Endothelial cell of umbilical vein (primary cell): ENCODE results near the gene PDHA1. TPM values are rescaled to one million over a fixed set of nuclear protein-coding genes. Genes with fewer than 3 reads are reported as not detected.

ENCODE experiments used
- BruUV-seq: library from RNA; stranded (reverse); fragments of 400-500 nt; replicated peaks from 2 replicates; lab custom pipeline; 2021; lab: Mats Ljungman, UMichigan
- CTCF ChIA-PET: fragments of 300-600, 350-600 bp; sonication (Branson Sonifier 250); formaldehyde crosslinking; loops from one replicate; lab custom pipeline; 2021; ENCODE audit warnings: antibody characterized with exemption, inconsistent platforms; lab: Charles Lee
- POLR2A ChIA-PET: fragments of 300-600, 350-600 bp; sonication (Branson Sonifier 250); formaldehyde crosslinking; loops from one replicate; lab custom pipeline; 2021; ENCODE audit warnings: antibody characterized with exemption, inconsistent platforms; lab: Charles Lee
- DNase-seq: peaks from one replicate; pipeline ENCODE4 v3.0.0-alpha.2; 2011; ENCODE audit warnings: low read depth, low spot score
- FAIRE-seq: peaks from 2 replicates; lab custom pipeline; 2011; peaks lifted over from hg19 to GRCh38; lab: Jason Lieb, UNC
- H2AFZ ChIP-seq: 2 replicates; pipeline ENCODE4 v1.6.0; 2012; ENCODE audit warnings: low read depth, low read length, control low read depth, inconsistent platforms
- H3K27ac ChIP-seq: 2 replicates; pipeline ENCODE4 v1.5.1; 2011; ENCODE audit warnings: low read depth, mild to moderate bottlenecking, control low read depth, low read length, moderate library complexity; ENCODE audit not compliant: insufficient read depth
- H3K27me3 ChIP-seq, 2 experiments: 2 replicates each; pipeline versions ENCODE4 v1.6.0 to v1.6.1; 2011; ENCODE audit warnings: low read length in 2 of 2, mixed read lengths in 1 of 2; ENCODE audit not compliant: control insufficient read depth in 2 of 2, insufficient read depth in 2 of 2
- H3K36me3 ChIP-seq, 2 experiments: 2 replicates in 1 of 2; 3 replicates in 1 of 2; pipeline ENCODE4 v1.5.1; 2011; ENCODE audit warnings: low read length in 2 of 2, mild to moderate bottlenecking in 1 of 2, moderate library complexity in 1 of 2; ENCODE audit not compliant: control insufficient read depth in 2 of 2, insufficient read depth in 2 of 2; ENCODE audit errors: extremely low read depth in 1 of 2
- H3K4me1 ChIP-seq: 3 replicates; pipeline ENCODE4 v1.5.1; 2011; ENCODE audit warnings: mild to moderate bottlenecking, low read length; ENCODE audit not compliant: control insufficient read depth, insufficient read depth; ENCODE audit errors: extremely low read depth
- H3K4me2 ChIP-seq: 2 replicates; pipeline ENCODE4 v1.6.1; 2011; ENCODE audit warnings: low read length, control low read depth, mixed read lengths; ENCODE audit not compliant: insufficient read depth
- H3K4me3 ChIP-seq, 3 experiments: fragments of 200-600 bp in 1 of 3; sonication (generic), shearing (Covaris generic) in 1 of 3; replicated peaks in 1 of 3; 2 replicates each; pipeline ENCODE4 v1.5.1; 2011 to 2016; ENCODE audit warnings: control low read depth in 3 of 3, low read length in 3 of 3, mild to moderate bottlenecking in 2 of 3, inconsistent platforms in 1 of 3, low read depth in 1 of 3, moderate library complexity in 1 of 3; ENCODE audit not compliant: insufficient read depth in 1 of 3
- H3K79me2 ChIP-seq: 2 replicates; pipeline ENCODE4 v1.6.0; 2012; ENCODE audit warnings: low read length, inconsistent platforms; ENCODE audit not compliant: control insufficient read depth, insufficient read depth
- H3K9ac ChIP-seq: replicated peaks from 2 replicates; pipeline ENCODE3; 2011; ENCODE audit warnings: low read length, control low read depth; ENCODE audit not compliant: insufficient read depth; ENCODE audit errors: extremely low read depth
- H3K9me1 ChIP-seq: replicated peaks from 3 replicates; pipeline ENCODE4 v1.6.0; 2011; ENCODE audit warnings: mild to moderate bottlenecking, low read length; ENCODE audit not compliant: control insufficient read depth, insufficient read depth; ENCODE audit errors: extremely low read depth
- H3K9me3 ChIP-seq: replicated peaks from 2 replicates; pipeline ENCODE4 v1.5.1; 2012; ENCODE audit warnings: low read length, inconsistent platforms; ENCODE audit not compliant: control insufficient read depth, insufficient read depth
- H4K20me1 ChIP-seq: replicated peaks from 2 replicates; pipeline ENCODE3; 2011; ENCODE audit warnings: mild to moderate bottlenecking, low read length; ENCODE audit not compliant: control insufficient read depth, insufficient read depth; ENCODE audit errors: extremely low read depth
- GATA2 ChIP-seq: IDR thresholded peaks from 2 replicates; pipeline ENCODE4 v1.7.0; 2011; ENCODE audit warnings: low read depth, mild to moderate bottlenecking, moderate library complexity, mixed read lengths, low read length; ENCODE audit not compliant: insufficient read length, insufficient read depth
- JUN ChIP-seq: IDR thresholded peaks from 2 replicates; pipeline ENCODE4 v1.6.1; 2011; ENCODE audit warnings: borderline replicate concordance, low read depth; ENCODE audit not compliant: insufficient read length, insufficient read depth
- MYC ChIP-seq: IDR thresholded peaks from one replicate; pipeline ENCODE4 v1.6.1; 2011; ENCODE audit warnings: mild to moderate bottlenecking, low read depth, low read length
- POLR2AphosphoS5 ChIP-seq: IDR thresholded peaks from 2 replicates; pipeline ENCODE4 v1.6.1; 2012; ENCODE audit warnings: low read depth, mild to moderate bottlenecking, control low read depth, low read length, moderate library complexity; ENCODE audit not compliant: insufficient read depth
- dilution Hi-C: fragments of 300-500 bp; cut with MboI; formaldehyde crosslinking; loops from one replicate; pipeline ENCODE4 v1.15.0; 2019; ENCODE audit warnings: low sequenced_read_pairs; ENCODE audit not compliant: extremely low pct_ligation_motif_present
- intact Hi-C: fragments of 100-400 bp; cut with micrococcal nuclease; formaldehyde crosslinking; loops from one replicate; pipeline ENCODE4 v1.10.0; 2022
- polyA plus RNA-seq, 4 experiments: library from polyadenylated mRNA; depleted of rRNA in 3 of 4; stranded (reverse) in 3 of 4; unstranded in 1 of 4; fragments of >200 nt; gene quantifications; 2 replicates each; pipeline versions ENCODE4 v1.2.1 to v1.2.3, GENCODE V29; 2011 to 2012; ENCODE audit warnings: missing spikeins in 1 of 4
- total RNA-seq: library from RNA; stranded (reverse); gene quantifications from 2 replicates; pipeline ENCODE4 v1.2.3, GENCODE V29; 2021
- TF ChIP-seq, protein P1 (sequence below), 2 donors: IDR thresholded peaks; 1 replicate in 1 of 2; 2 replicates in 1 of 2; pipeline ENCODE4 v1.5.1; 2011; ENCODE audit warnings: low read length in 2 of 2, mild to moderate bottlenecking in 2 of 2, moderate library complexity in 2 of 2, control low read depth in 1 of 2, inconsistent platforms in 1 of 2, low read depth in 1 of 2; ENCODE audit not compliant: insufficient read depth in 1 of 2; ENCODE audit errors: extremely low read depth in 1 of 2

Gene PDHA1
- total and polyA plus RNA-seq, 2 donors (not counting 3 experiments of a cell fraction or from before 2014, with no cell fraction given): 76.8 to 138 TPM

DNA sequence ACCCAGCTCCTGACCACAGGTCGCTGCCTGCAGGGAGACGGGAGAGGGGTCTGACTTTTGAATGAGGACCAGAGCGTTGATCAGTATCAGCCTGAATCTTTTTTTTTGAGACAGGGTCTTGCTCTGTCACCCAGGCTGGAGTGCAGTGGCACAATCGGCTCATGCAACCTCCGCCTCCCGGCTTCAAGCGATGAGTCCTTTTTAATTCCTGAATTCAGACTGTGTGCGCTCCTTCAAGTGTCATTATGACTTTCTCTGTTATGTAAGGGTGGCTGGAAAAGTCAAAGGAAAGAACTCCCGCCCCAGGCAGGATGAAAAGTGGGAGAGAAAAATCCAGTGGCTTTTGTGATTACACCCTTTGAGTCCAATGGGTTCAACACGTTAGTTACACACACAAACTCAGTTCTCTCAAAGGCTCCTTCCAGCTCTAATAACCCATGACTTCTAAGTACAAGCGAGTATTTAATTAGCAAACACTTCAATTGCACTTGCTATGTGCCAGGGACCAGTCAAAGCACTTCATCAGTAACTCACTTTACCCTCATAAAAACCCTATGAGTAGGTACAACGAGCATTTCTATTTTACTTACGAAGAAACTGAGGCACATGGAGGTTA, 44.4 kb downstream of the PDHA1 start:
- H3K9ac ChIP-seq: no peak overlapping the region
- dilution Hi-C loops (no loop called here), intact Hi-C loops (no loop called here)
- no peaks in the 10 kb centered on the region for H3K4me1 ChIP-seq
- no peak overlapping the region for H3K4me2 ChIP-seq
- ChIA-PET CTCF (no interaction called here), POLR2A (no interaction called here)
- H3K27ac ChIP-seq: no peak overlapping the region
- no peaks in the 10 kb centered on the region for H4K20me1 ChIP-seq
- H3K4me3 ChIP-seq: no peak overlapping the region
- H3K36me3 ChIP-seq: no peaks in the 10 kb centered on the region
- H3K79me2 ChIP-seq: no peaks in the 10 kb centered on the region
- FAIRE-seq: no peak
- no peak for DNase-seq
- H3K9me1 ChIP-seq: no peaks in the 10 kb centered on the region
- BruUV-seq: no TSS peak
- no peak for TF ChIP-seq JUN
- no peak for TF ChIP-seq MYC
- TF ChIP-seq, protein P1, sequence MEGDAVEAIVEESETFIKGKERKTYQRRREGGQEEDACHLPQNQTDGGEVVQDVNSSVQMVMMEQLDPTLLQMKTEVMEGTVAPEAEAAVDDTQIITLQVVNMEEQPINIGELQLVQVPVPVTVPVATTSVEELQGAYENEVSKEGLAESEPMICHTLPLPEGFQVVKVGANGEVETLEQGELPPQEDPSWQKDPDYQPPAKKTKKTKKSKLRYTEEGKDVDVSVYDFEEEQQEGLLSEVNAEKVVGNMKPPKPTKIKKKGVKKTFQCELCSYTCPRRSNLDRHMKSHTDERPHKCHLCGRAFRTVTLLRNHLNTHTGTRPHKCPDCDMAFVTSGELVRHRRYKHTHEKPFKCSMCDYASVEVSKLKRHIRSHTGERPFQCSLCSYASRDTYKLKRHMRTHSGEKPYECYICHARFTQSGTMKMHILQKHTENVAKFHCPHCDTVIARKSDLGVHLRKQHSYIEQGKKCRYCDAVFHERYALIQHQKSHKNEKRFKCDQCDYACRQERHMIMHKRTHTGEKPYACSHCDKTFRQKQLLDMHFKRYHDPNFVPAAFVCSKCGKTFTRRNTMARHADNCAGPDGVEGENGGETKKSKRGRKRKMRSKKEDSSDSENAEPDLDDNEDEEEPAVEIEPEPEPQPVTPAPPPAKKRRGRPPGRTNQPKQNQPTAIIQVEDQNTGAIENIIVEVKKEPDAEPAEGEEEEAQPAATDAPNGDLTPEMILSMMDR (IDR thresholded peaks at IDR 0.05; ENCODE audit: extremely low read depth in 1 of 2, insufficient read depth in 1 of 2, low read depth in 1 of 2, low read length in 2 of 2): no peak
- TF ChIP-seq GATA2: no peak
- H2AFZ ChIP-seq: no peak overlapping the region
- no peaks in the 10 kb centered on the region for H3K9me3 ChIP-seq
- H3K27me3 ChIP-seq: no peaks in the 10 kb centered on the region

DNA sequence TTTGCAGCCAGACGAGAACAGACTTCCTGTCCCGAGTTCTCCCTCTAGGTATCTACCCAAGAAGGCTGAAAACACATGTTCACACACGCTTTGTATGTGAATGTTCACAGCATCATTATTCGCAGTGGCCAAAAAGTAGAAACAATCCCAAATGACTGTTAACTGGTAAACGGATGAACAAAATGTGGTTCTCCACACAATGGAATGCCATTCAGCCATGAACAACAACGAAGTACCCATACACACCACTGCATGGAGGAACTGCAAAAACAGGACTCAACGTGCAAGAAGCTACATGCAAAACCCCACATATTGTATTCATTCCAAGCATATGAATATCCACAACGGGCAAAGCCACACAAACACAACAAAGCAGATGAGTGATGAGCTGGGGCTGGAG, 45.0 kb downstream of the PDHA1 start:
- TF ChIP-seq POLR2AphosphoS5 (no peak), MYC (no peak)
- TF ChIP-seq, protein P1 (IDR thresholded peaks at IDR 0.05; ENCODE audit: extremely low read depth in 1 of 2, insufficient read depth in 1 of 2, low read depth in 1 of 2, low read length in 2 of 2): no peak
- H3K79me2 ChIP-seq: no peaks in the 10 kb centered on the region
- no peak overlapping the region for H3K4me3 ChIP-seq
- no peak for FAIRE-seq
- H3K4me2 ChIP-seq: no peak overlapping the region
- H2AFZ ChIP-seq: no peak overlapping the region
- no peaks in the 10 kb centered on the region for H3K27me3 ChIP-seq
- H3K9ac ChIP-seq: no peak overlapping the region
- no peaks in the 10 kb centered on the region for H3K36me3 ChIP-seq
- no peaks in the 10 kb centered on the region for H3K4me1 ChIP-seq
- intact Hi-C loops (no loop called here), dilution Hi-C loops (no loop called here)
- no peaks in the 10 kb centered on the region for H3K9me1 ChIP-seq
- DNase-seq: no peak
- ChIA-PET POLR2A (no interaction called here), CTCF (interaction anchor here (1.6 kb wide), 1 partner anchor 55 kb away, joined by 4 read pairs; no protein-coding TSS in a partner anchor)
- H4K20me1 ChIP-seq: no peaks in the 10 kb centered on the region
- BruUV-seq: no TSS peak
- H3K27ac ChIP-seq: no peak overlapping the region
- H3K9me3 ChIP-seq: no peaks in the 10 kb centered on the region
